ENCODE measurements around the gene NF2. TPM values are rescaled to one million over a fixed set of nuclear protein-coding genes. Genes with fewer than 3 reads are reported as not detected.

The NF2 gene
- polyA plus RNA-seq, 10 donors = 18.4 to 25.5 (median 21.4) TPM

GRCh38 chr22:29701155-29701999, 97.9 kb downstream of the NF2 start:
- no peak for DNase-seq

GRCh38 chr22:29702000-29702930, 98.8 kb downstream of the NF2 start:
- no peak for DNase-seq

- no peak for DNase-seq
These were observed 99.6 kb downstream of the NF2 start for GRCh38 chr22:29702931-29703501.

- DNase-seq = no peak
These were observed 100.2 kb downstream of the NF2 start for GRCh38 chr22:29703569-29704195.

GRCh38 chr22:29704528-29705285, 101.3 kb downstream of the NF2 start:
- peak in 1 of 3 donors; percentile 63 for DNase-seq

- no peak for DNase-seq
These were observed 102.2 kb downstream of the NF2 start for GRCh38 chr22:29705651-29706050.

GRCh38 chr22:29706486-29706885, 103.1 kb downstream of the NF2 start:
- DNase-seq = no peak

- DNase-seq = no peak
These were observed 103.6 kb downstream of the NF2 start for GRCh38 chr22:29707010-29707409.

GRCh38 chr22:29707471-29707870, 104.0 kb downstream of the NF2 start:
- DNase-seq = no peak

- DNase-seq = no peak
These were observed 106.8 kb downstream of the NF2 start for GRCh38 chr22:29710193-29710592.

- DNase-seq = peak; percentile 62 to 67 (median 67)
These were observed 107.6 kb downstream of the NF2 start for GRCh38 chr22:29710922-29711593.

GRCh38 chr22:29712119-29712518, 108.7 kb downstream of the NF2 start:
- no peak for DNase-seq

- no peak for DNase-seq
These were observed 109.8 kb downstream of the NF2 start for GRCh38 chr22:29713156-29713727.

- DNase-seq = no peak
These were observed 111.8 kb downstream of the NF2 start for GRCh38 chr22:29715240-29715639.

GRCh38 chr22:29715705-29716104, 112.3 kb downstream of the NF2 start:
- no peak for DNase-seq

GRCh38 chr22:29716814-29717545, 113.5 kb downstream of the NF2 start:
- peak; percentile 68 to 90 (median 87) for DNase-seq

GRCh38 chr22:29717789-29718188, 114.4 kb downstream of the NF2 start:
- no peak for DNase-seq

GRCh38 chr22:29718949-29719898, 115.8 kb downstream of the NF2 start:
- no peak for DNase-seq
